GM06990 (cell line): ENCODE results near the gene CFHR5.
"Not testable (repeated sequence)": the region's sequence is repeated elsewhere in the genome, so short reads cannot be mapped to it uniquely, and the experiment has no call there.

Experiments
- DNase-seq: peaks from one replicate; pipeline ENCODE4 v3.0.0-alpha.2; 2011; ENCODE audit not compliant: insufficient read length; ENCODE audit errors: extremely low read depth
- H3K27me3 ChIP-seq: replicated peaks from 2 replicates; pipeline ENCODE4 v1.6.0; 2011; ENCODE audit warnings: low read length; ENCODE audit not compliant: control insufficient read depth, insufficient read depth
- H3K36me3 ChIP-seq: 2 replicates; pipeline ENCODE4 v1.5.1; 2011; ENCODE audit warnings: low read length; ENCODE audit not compliant: control insufficient read depth, insufficient read depth
- H3K4me3 ChIP-seq: replicated peaks from 2 replicates; pipeline ENCODE4 v1.5.1; 2011; ENCODE audit warnings: low read depth, mild to moderate bottlenecking, control low read depth, low read length
- CTCF ChIP-seq: IDR thresholded peaks from 2 replicates; pipeline ENCODE4 v1.5.1; 2011; ENCODE audit warnings: low read length, control low read depth, mild to moderate bottlenecking, inconsistent platforms; ENCODE audit not compliant: insufficient read depth, poor library complexity, severe bottlenecking

The CFHR5 gene

GRCh38 chr1:196955926-196956325 is 21.4 kb upstream of the CFHR5 start:
- no peak overlapping the region for H3K4me3 ChIP-seq

DNA sequence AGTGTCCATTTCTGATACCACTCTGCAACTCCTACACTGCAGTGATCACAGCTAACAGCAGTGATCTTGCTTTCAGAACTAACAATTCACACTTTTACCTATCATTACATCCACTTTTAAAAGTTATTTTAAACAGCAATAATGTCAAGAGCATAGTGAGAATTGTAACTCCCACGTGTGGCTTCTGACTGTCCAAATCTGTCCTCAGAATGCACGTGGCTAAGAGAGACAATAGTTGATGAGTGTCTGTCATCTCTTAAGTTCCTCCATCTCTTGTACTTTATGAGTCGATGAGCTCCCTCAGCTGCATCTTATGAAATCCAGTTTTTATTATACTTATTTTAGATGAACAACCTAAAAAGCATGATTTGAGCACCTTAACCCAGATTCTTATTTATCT is 16.5 kb upstream of the CFHR5 start:
- Histone ChIP-seq H3K27me3 (no peaks in the 10 kb centered on the region), H3K36me3 (no peaks in the 10 kb centered on the region), H3K4me3 (no peak overlapping the region)
- peak; percentile 7 for DNase-seq
- no peak for TF ChIP-seq CTCF

More at GRCh38 chr1:196955926-196956325, 21.4 kb upstream of the CFHR5 start:
- Histone ChIP-seq H3K36me3 (no peaks in the 10 kb centered on the region), H3K27me3 (no peaks in the 10 kb centered on the region)
- no peak for DNase-seq
- no peak for TF ChIP-seq CTCF

GRCh38 chr1:196970182-196970581 is 7.2 kb upstream of the CFHR5 start:
- no peak for DNase-seq
- Histone ChIP-seq H3K36me3 (no peaks in the 10 kb centered on the region), H3K27me3 (no peaks in the 10 kb centered on the region), H3K4me3 (no peak overlapping the region)
- no peak for TF ChIP-seq CTCF

DNA sequence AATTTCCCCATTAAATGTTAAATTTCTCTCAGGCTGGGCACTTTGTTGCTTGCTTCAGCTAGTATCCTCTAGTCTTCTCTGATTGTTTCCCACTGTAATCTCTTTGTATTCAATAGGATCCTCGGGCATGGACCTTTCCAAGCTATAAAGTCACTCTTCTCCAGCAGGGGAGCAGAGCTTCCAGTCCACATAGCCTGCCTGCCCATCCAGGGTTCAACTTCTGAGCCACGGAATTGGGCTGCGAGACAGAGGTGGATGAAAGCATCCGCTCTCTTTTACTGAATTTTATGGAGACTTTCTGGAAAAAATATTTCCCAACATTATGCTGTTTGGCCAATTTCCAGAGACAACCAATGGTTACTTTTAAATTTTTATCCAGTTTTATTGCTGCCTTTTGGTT is 1.1 kb upstream of the CFHR5 start:
- H3K36me3 ChIP-seq: no peaks in the 10 kb centered on the region
- no peaks in the 10 kb centered on the region for H3K27me3 ChIP-seq
- no peak for DNase-seq
- TF ChIP-seq CTCF: no peak
- no peak overlapping the region for H3K4me3 ChIP-seq

GRCh38 chr1:196980859-196981258 is 3.5 kb downstream of the CFHR5 start:
- no peaks in the 10 kb centered on the region for H3K36me3 ChIP-seq
- no peak overlapping the region for H3K4me3 ChIP-seq
- DNase-seq: no peak
- no peak for TF ChIP-seq CTCF
- H3K27me3 ChIP-seq: no peaks in the 10 kb centered on the region

DNA sequence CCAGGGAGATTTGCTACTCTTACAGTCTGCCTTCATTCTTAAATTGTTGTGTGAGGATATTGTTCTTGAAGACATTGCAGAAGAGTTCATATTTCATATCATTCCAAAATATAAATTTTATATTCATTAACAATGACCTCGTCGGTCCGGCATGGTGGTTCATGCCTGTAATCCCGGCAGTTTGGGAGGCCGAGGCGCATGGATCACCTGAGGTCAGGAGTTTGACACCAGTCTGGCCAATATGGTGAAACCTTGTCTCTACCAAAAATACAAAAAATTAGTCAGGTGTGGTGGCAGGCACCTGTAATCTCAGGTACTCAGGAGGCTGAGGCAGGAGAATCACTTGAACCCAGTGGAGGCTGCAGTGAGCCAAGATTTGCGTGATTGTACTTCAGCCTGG is 4.9 kb downstream of the CFHR5 start:
- DNase-seq: not testable (repeated sequence)

DNA sequence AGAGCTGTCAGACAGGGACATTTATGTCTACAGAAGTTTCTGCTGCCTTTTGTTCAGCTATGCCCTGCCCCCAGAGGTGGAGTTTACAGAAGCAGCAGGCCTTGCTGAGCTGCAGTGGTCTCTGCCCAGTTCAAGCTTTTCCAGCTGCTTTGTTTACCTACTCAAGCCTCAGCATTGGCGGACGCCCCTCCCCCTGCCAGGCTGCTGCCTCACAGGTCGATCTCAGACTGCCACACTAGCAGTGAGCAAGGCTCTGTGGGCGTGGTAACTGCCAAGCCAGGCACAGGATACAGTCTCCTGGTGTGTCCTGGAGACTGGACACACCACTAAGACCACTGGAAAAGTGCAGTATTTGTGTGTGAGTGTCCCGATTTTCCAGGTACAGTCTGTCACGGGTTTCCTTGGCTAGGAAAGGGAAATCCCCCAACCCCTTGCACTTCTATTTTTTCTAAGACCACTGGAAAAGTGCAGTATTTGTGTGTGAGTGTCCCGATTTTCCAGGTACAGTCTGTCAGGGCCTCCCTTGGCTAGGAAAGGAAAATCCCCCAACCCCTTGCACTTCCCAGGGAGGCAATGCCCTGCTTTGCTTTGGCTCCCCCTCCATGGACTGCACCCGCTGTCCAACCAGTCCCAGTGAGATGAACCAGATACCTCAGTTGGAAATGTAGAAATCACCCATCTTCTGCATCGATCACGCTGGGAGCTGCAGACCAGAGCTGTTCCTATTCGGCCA is 14.7 kb downstream of the CFHR5 start:
- not testable (repeated sequence) for H3K27me3 ChIP-seq, H3K4me3 ChIP-seq, DNase-seq, H3K36me3 ChIP-seq

More for the DNA sequence above, 4.9 kb downstream of the CFHR5 start:
- not testable (repeated sequence) for H3K36me3 ChIP-seq, H3K27me3 ChIP-seq, H3K4me3 ChIP-seq
